Effector memory CD8-positive, alpha-beta T cell (primary cell): ENCODE results near the gene FLT3.

ENCODE experiments used
- ATAC-seq: fragments of 150-1000 bp; cut with Tn5 transposase; replicated peaks from 2 replicates; pipeline ENCODE4 v1.10.0; 2021; ENCODE audit warnings: mild to moderate bottlenecking, moderate library complexity
- DNase-seq, 3 experiments: peaks; one replicate each; pipeline ENCODE4 v3.0.0; 2021
- H3K27ac Mint-ChIP-seq, 2 donors: one replicate each; pipeline ENCODE4 v1.8.0; 2022; ENCODE audit warnings: mild to moderate bottlenecking in 2 of 2, mixed read lengths in 2 of 2, moderate library complexity in 2 of 2
- H3K27me3 Mint-ChIP-seq, 2 donors: one replicate each; pipeline ENCODE4 v1.8.0; 2022; ENCODE audit warnings: mixed read lengths in 2 of 2
- H3K36me3 Mint-ChIP-seq: one replicate; pipeline ENCODE4 v1.8.0; 2022; ENCODE audit warnings: mild to moderate bottlenecking, moderate library complexity, mixed read lengths; ENCODE audit not compliant: insufficient read depth
- H3K4me1 Mint-ChIP-seq, 2 donors: one replicate each; pipeline ENCODE4 v1.8.0; 2022; ENCODE audit warnings: low read depth in 2 of 2, mixed read lengths in 2 of 2
- H3K4me3 Mint-ChIP-seq, 2 donors: one replicate each; pipeline ENCODE4 v1.8.0; 2022; ENCODE audit warnings: mild to moderate bottlenecking in 2 of 2, mixed read lengths in 2 of 2, moderate library complexity in 2 of 2
- H3K9me3 Mint-ChIP-seq, 2 donors: one replicate each; pipeline ENCODE4 v1.8.0; 2022; ENCODE audit warnings: mixed read lengths in 2 of 2

FLT3 gene

DNA sequence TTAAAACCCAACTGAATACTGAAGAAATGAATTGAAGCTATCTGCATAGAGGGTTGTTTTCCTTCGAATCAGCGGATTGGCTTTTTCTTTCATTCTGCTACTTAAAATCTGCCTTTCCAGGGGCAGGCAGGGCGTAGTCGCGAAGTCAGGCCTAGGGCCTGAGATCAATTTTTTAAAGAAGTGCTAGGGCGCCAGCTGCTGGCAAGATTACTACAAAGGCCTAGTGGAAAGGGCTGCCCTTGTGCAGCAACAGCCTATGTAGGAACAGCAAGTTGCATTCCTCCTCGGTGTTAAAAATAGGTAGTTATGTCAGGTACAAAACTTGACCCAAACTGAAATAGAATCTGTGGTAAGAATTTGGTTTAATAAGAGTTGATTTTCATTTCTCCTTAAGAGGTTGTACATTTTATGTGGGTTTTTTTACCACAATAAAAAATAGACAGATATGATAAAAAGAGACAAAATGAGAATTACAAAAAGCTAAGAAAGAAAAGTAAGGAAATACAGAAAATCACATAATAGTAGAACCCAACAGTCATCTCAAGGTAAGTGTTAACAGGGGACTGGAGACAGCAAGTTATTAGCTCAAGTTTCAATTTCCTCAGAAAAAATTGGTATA is 102.4 kb downstream of the FLT3 start:
- no peak for DNase-seq
- H3K36me3 Mint-ChIP-seq = no peaks in the 10 kb centered on the region
- no peak overlapping the region for H3K27ac Mint-ChIP-seq
- H3K4me3 Mint-ChIP-seq = no peak overlapping the region
- no peaks in the 10 kb centered on the region for H3K4me1 Mint-ChIP-seq
- peaks cover 0 to 12% of the 10 kb centered on the region in 2 donors for H3K27me3 Mint-ChIP-seq
- no peaks in the 10 kb centered on the region for H3K9me3 Mint-ChIP-seq
- no peak for ATAC-seq

- H3K27me3 Mint-ChIP-seq = peaks cover 12 to 25% of the 10 kb centered on the region in 2 donors
- no peak overlapping the region for H3K27ac Mint-ChIP-seq
- no peaks in the 10 kb centered on the region for H3K9me3 Mint-ChIP-seq
- H3K4me3 Mint-ChIP-seq = no peak overlapping the region
- no peaks in the 10 kb centered on the region for H3K36me3 Mint-ChIP-seq
- DNase-seq = no peak
- no peaks in the 10 kb centered on the region for H3K4me1 Mint-ChIP-seq
- ATAC-seq = no peak
Measured at GRCh38 chr13:27991881-27992280, 108.5 kb downstream of the FLT3 start.

GRCh38 chr13:27988520-27988919 is 111.9 kb downstream of the FLT3 start, which contains the start of gene URAD:
Gene URAD (minus strand): TSS chr13:27988693. CDS start chr13:27988637, 56 bp downstream.
- H3K27me3 Mint-ChIP-seq = peaks cover 30 to 48% of the 10 kb centered on the region in 2 donors
- no peaks in the 10 kb centered on the region for H3K36me3 Mint-ChIP-seq
- no peaks in the 10 kb centered on the region for H3K4me1 Mint-ChIP-seq
- ATAC-seq = no peak
- no peak for DNase-seq
- no peak within 1 kb of the TSS for H3K4me3 Mint-ChIP-seq
- no peak within 1 kb of the TSS for H3K27ac Mint-ChIP-seq
- H3K9me3 Mint-ChIP-seq = no peaks in the 10 kb centered on the region

DNA sequence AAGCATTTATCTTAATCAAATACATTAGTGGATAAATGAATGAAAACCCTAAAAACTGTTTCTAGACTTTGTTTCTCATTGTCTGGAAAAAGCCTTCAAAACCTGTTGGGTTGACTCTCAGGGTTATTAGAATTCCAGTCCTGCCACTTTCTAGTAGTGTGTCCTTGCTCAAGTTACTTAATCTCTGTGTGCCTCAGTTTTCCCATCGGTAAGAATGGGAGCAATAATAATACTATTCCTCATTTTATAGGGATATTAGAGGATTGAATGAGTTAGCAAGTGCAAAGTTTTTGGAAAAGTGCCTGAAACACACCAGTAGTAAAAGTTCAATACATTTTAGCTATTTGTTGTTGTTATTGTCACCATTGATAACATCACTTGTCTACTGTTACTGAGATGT is 114.8 kb downstream of the FLT3 start:
- Mint-ChIP-seq H3K4me3 (no peak overlapping the region), H3K4me1 (peaks cover 0 to 6% of the 10 kb centered on the region in 2 donors), H3K9me3 (no peaks in the 10 kb centered on the region), H3K36me3 (no peaks in the 10 kb centered on the region), H3K27me3 (peaks cover 60 to 77% of the 10 kb centered on the region in 2 donors), H3K27ac (no peak overlapping the region)
- DNase-seq (no peak), ATAC-seq (no peak)

- Mint-ChIP-seq H3K9me3 (no peaks in the 10 kb centered on the region), H3K4me3 (no peak overlapping the region), H3K4me1 (peaks cover 0 to 20% of the 10 kb centered on the region in 2 donors), H3K27me3 (peaks cover 79 to 89% of the 10 kb centered on the region in 2 donors), H3K27ac (no peak overlapping the region), H3K36me3 (no peaks in the 10 kb centered on the region)
- DNase-seq = no peak
- ATAC-seq = no peak
Measured at GRCh38 chr13:27982361-27982760, 118.0 kb downstream of the FLT3 start.

- Mint-ChIP-seq H3K27me3 (peaks cover 72 to 89% of the 10 kb centered on the region in 2 donors), H3K9me3 (no peaks in the 10 kb centered on the region), H3K27ac (no peak overlapping the region), H3K4me1 (peaks cover 0 to 20% of the 10 kb centered on the region in 2 donors), H3K4me3 (peak overlapping the region; percentile 7 to 53), H3K36me3 (no peaks in the 10 kb centered on the region)
- ATAC-seq = no peak
- no peak for DNase-seq
Measured at GRCh38 chr13:27981006-27981708, 119.2 kb downstream of the FLT3 start.

GRCh38 chr13:27980280-27980998 is 119.9 kb downstream of the FLT3 start:
- DNase-seq (no peak), ATAC-seq (no peak)
- Mint-ChIP-seq H3K36me3 (no peaks in the 10 kb centered on the region), H3K27me3 (peaks cover 79 to 92% of the 10 kb centered on the region in 2 donors), H3K4me3 (peak overlapping the region; percentile 25 to 53), H3K4me1 (peaks cover 2 to 22% of the 10 kb centered on the region in 2 donors), H3K9me3 (no peaks in the 10 kb centered on the region), H3K27ac (no peak overlapping the region)

- Mint-ChIP-seq H3K27me3 (peaks cover 84 to 98% of the 10 kb centered on the region in 2 donors), H3K9me3 (no peaks in the 10 kb centered on the region), H3K27ac (no peak overlapping the region)
Measured at GRCh38 chr13:27979765-27980279, 120.6 kb downstream of the FLT3 start.

GRCh38 chr13:27979001-27979643 is 121.3 kb downstream of the FLT3 start:
- no peaks in the 10 kb centered on the region for H3K36me3 Mint-ChIP-seq
- no peak for ATAC-seq
- H3K4me3 Mint-ChIP-seq = peak overlapping the region; percentile 25 to 53
- H3K27me3 Mint-ChIP-seq = peaks cover 86 to 100% of the 10 kb centered on the region in 2 donors
- H3K4me1 Mint-ChIP-seq = peaks cover 4 to 22% of the 10 kb centered on the region in 2 donors
- no peak for DNase-seq
- H3K27ac Mint-ChIP-seq = no peak overlapping the region
- no peaks in the 10 kb centered on the region for H3K9me3 Mint-ChIP-seq

More at GRCh38 chr13:27979765-27980279, 120.6 kb downstream of the FLT3 start:
- Mint-ChIP-seq H3K4me1 (peaks cover 4 to 22% of the 10 kb centered on the region in 2 donors), H3K36me3 (no peaks in the 10 kb centered on the region), H3K4me3 (peak overlapping the region; percentile 25 to 53)
- no peak for DNase-seq
- ATAC-seq = no peak

DNA sequence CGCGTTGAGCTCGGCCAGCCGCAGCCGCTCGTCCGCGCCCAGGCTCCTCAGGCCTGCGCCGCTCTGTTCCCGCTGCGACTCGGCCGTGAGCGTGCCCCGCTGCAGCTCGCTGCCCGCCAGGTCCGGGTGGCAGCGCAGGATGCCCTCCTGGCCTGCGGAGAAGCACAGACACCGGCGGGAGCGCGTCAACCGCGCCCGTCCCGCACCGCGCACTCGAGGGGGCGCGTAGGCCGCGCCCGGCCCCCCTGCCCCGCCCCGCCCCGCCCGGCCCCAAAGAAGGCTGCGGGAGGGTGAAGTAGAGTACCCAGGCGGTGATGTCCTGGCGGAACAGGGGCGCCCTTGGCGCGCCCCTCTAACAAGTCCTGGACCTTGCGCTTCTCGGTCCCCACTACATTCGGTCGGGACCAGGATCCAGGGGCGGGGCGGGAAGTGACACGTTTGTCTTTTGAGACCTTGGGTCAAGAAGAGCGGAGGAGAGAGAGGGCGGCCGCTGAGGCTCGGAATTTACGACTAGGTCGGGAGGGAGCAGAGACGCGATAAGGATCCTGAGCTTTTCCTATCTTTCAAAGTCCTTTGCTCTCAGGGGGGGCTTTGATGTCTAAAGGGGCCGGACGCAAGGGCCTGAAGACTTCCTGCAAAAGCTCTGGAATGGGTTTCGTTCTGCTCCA is 121.9 kb downstream of the FLT3 start:
- H3K27me3 Mint-ChIP-seq = peaks cover 86 to 100% of the 10 kb centered on the region in 2 donors
- ATAC-seq = no peak
- peak overlapping the region in 1 of 2 donors; percentile 25 for H3K4me3 Mint-ChIP-seq
- H3K9me3 Mint-ChIP-seq = no peaks in the 10 kb centered on the region
- DNase-seq = no peak
- H3K27ac Mint-ChIP-seq = no peak overlapping the region
- H3K36me3 Mint-ChIP-seq = no peaks in the 10 kb centered on the region
- H3K4me1 Mint-ChIP-seq = peaks cover 4 to 22% of the 10 kb centered on the region in 2 donors

DNA sequence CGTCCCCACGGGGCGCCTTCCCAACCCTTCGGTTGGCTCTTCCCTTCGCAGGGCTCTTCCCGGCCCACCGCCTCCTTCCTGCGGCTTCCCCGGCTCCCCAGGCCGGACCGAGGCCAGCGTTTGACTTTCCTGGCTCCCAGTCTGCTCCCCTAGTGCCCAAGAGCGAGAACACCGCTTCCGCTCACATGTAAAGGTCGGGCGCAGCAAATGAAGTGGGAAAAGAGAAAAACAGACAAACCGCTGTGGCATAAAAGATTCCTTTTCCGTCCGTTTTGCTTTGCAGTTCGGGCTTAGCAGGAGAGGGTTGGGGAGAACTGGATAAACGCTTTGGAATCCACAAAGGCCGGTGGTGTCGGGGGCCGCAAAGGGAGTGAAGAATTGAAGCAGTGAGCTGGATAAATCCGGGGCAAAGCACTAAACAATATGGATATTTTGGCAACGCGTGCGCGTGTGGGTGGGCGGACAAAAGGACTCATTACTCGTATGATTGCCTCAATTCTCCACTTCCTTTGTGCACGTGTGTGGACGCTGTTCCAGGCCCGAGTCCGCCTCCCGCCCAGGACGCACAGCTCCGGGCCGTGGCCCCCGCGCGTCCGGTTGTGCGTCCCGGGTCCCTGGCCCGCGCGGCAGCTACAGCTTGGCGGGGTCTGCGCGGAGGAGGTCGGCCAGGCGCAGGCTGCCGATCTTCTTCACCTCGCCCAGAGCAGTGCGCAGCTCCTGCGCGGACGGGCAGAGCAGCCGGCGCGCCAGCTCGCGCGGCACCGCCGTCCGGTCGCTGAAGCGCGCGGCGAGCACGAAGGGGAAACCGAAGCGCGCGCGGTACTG is 122.7 kb downstream of the FLT3 start:
- DNase-seq = no peak
- H3K36me3 Mint-ChIP-seq = no peaks in the 10 kb centered on the region
- no peak for ATAC-seq
- H3K9me3 Mint-ChIP-seq = no peaks in the 10 kb centered on the region
- peaks cover 4 to 22% of the 10 kb centered on the region in 2 donors for H3K4me1 Mint-ChIP-seq
- peaks cover 82 to 100% of the 10 kb centered on the region in 2 donors for H3K27me3 Mint-ChIP-seq
- no peak overlapping the region for H3K27ac Mint-ChIP-seq
- peak overlapping the region in 1 of 2 donors; percentile 37 for H3K4me3 Mint-ChIP-seq
